ENCODE results near the gene OBSCN.

OBSCN gene

GRCh38 chr1:228385232-228385631 is 177.4 kb downstream of the OBSCN start:
- no peak overlapping the region for H3K27ac ChIP-seq (ENCODE audit: low read depth, low read length, poor library complexity, severe bottlenecking)
- H3K4me2 ChIP-seq (ENCODE audit: low read length) = no peak overlapping the region
- no peaks in the 10 kb centered on the region for H3K79me2 ChIP-seq (ENCODE audit: insufficient read depth, low read length)
- no peaks in the 10 kb centered on the region for H3K4me1 ChIP-seq (ENCODE audit: insufficient read depth, low read length, severe bottlenecking)
- no peaks in the 10 kb centered on the region for H3K9me2 ChIP-seq (ENCODE audit: low read depth, low read length)
- H3K4me3 ChIP-seq (ENCODE audit: low read depth, low read length, poor library complexity, severe bottlenecking) = no peak overlapping the region
- H2AFZ ChIP-seq (ENCODE audit: low read length) = no peak overlapping the region
- no peaks in the 10 kb centered on the region for H3K36me3 ChIP-seq (ENCODE audit: insufficient read depth, low read length)
- H3K9me3 ChIP-seq (ENCODE audit: low read length) = no peaks in the 10 kb centered on the region
- peaks cover 3% of the 10 kb centered on the region; the same call in 1 of the 2 replicates for H3K27me3 ChIP-seq (ENCODE audit: insufficient read depth, low read length)
- H4K20me1 ChIP-seq (ENCODE audit: insufficient read depth, low read length) = no peaks in the 10 kb centered on the region
- H3F3A ChIP-seq (ENCODE audit: insufficient read depth, low read length) = no peaks in the 10 kb centered on the region
- no peak overlapping the region for H3K9ac ChIP-seq (ENCODE audit: low read length)
- TF ChIP-seq CTCF (IDR thresholded peaks at IDR 0.05; ENCODE audit: low read length) (no peak), EZH2 (IDR thresholded peaks at IDR 0.05; ENCODE audit: borderline replicate concordance, low read length) (no peak)

GRCh38 chr1:228387321-228387720 is 179.5 kb downstream of the OBSCN start:
- Histone ChIP-seq H3K9ac (ENCODE audit: low read length) (no peak overlapping the region), H3K36me3 (ENCODE audit: insufficient read depth, low read length) (peaks cover 3% of the 10 kb centered on the region; the same call in 1 of the 2 replicates), H3K79me2 (ENCODE audit: insufficient read depth, low read length) (no peaks in the 10 kb centered on the region)

GRCh38 chr1:228390649-228391048 is 182.8 kb downstream of the OBSCN start:
- Histone ChIP-seq H3K27ac (ENCODE audit: low read depth, low read length, poor library complexity, severe bottlenecking) (no peak overlapping the region), H3K9me3 (ENCODE audit: low read length) (no peaks in the 10 kb centered on the region), H3K4me2 (ENCODE audit: low read length) (no peak overlapping the region), H2AFZ (ENCODE audit: low read length) (no peak overlapping the region), H3K9me2 (ENCODE audit: low read depth, low read length) (no peaks in the 10 kb centered on the region), H3K4me1 (ENCODE audit: insufficient read depth, low read length, severe bottlenecking) (no peaks in the 10 kb centered on the region), H3K79me2 (ENCODE audit: insufficient read depth, low read length) (no peaks in the 10 kb centered on the region), H3K27me3 (ENCODE audit: insufficient read depth, low read length) (no peaks in the 10 kb centered on the region), H3K9ac (ENCODE audit: low read length) (no peak overlapping the region), H4K20me1 (ENCODE audit: insufficient read depth, low read length) (no peaks in the 10 kb centered on the region), H3K36me3 (ENCODE audit: insufficient read depth, low read length) (peaks cover 15% of the 10 kb centered on the region), H3F3A (ENCODE audit: insufficient read depth, low read length) (no peaks in the 10 kb centered on the region), H3K4me3 (ENCODE audit: low read depth, low read length, poor library complexity, severe bottlenecking) (no peak overlapping the region)
- TF ChIP-seq CTCF (IDR thresholded peaks at IDR 0.05; ENCODE audit: low read length) (no peak), EZH2 (IDR thresholded peaks at IDR 0.05; ENCODE audit: borderline replicate concordance, low read length) (no peak)

More at GRCh38 chr1:228387321-228387720, 179.5 kb downstream of the OBSCN start:
- H3K27me3 ChIP-seq (ENCODE audit: insufficient read depth, low read length) = peaks cover 3% of the 10 kb centered on the region; the same call in 1 of the 2 replicates
- H3K4me3 ChIP-seq (ENCODE audit: low read depth, low read length, poor library complexity, severe bottlenecking) = no peak overlapping the region
- no peak overlapping the region for H2AFZ ChIP-seq (ENCODE audit: low read length)
- H3K4me2 ChIP-seq (ENCODE audit: low read length) = no peak overlapping the region
- H3F3A ChIP-seq (ENCODE audit: insufficient read depth, low read length) = no peaks in the 10 kb centered on the region
- TF ChIP-seq CTCF (IDR thresholded peaks at IDR 0.05; ENCODE audit: low read length) = no peak
- no peak for TF ChIP-seq EZH2 (IDR thresholded peaks at IDR 0.05; ENCODE audit: borderline replicate concordance, low read length)
- no peak overlapping the region for H3K27ac ChIP-seq (ENCODE audit: low read depth, low read length, poor library complexity, severe bottlenecking)
- H4K20me1 ChIP-seq (ENCODE audit: insufficient read depth, low read length) = no peaks in the 10 kb centered on the region
- H3K9me3 ChIP-seq (ENCODE audit: low read length) = no peaks in the 10 kb centered on the region
- no peaks in the 10 kb centered on the region for H3K9me2 ChIP-seq (ENCODE audit: low read depth, low read length)
- no peaks in the 10 kb centered on the region for H3K4me1 ChIP-seq (ENCODE audit: insufficient read depth, low read length, severe bottlenecking)
